ENCODE results near the gene GBA3. TPM values are rescaled to one million over a fixed set of nuclear protein-coding genes. Genes with fewer than 3 reads are reported as not detected.

Gene GBA3
- total and polyA plus RNA-seq, 2 experiments from 2014 or later = not detected

GRCh38 chr4:22689428-22689827 is 3.3 kb upstream of the GBA3 start:
- Histone ChIP-seq H3K36me3 (no peaks in the 10 kb centered on the region), H3K4me3 (no peak overlapping the region)

GRCh38 chr4:22695029-22695428 is 2.3 kb downstream of the GBA3 start:
- Histone ChIP-seq H3K9me3 (ENCODE audit: low read depth) (no peaks in the 10 kb centered on the region), H3K4me1 (ENCODE audit: low read depth) (no peaks in the 10 kb centered on the region), H3K36me3 (no peaks in the 10 kb centered on the region), H3K27ac (no peak overlapping the region), H3K27me3 (no peaks in the 10 kb centered on the region), H3K4me3 (no peak overlapping the region)
- DNase-seq (ENCODE audit: low read depth in 1 of 2, low spot score in 1 of 2) = no peak
- TF ChIP-seq, protein P1, sequence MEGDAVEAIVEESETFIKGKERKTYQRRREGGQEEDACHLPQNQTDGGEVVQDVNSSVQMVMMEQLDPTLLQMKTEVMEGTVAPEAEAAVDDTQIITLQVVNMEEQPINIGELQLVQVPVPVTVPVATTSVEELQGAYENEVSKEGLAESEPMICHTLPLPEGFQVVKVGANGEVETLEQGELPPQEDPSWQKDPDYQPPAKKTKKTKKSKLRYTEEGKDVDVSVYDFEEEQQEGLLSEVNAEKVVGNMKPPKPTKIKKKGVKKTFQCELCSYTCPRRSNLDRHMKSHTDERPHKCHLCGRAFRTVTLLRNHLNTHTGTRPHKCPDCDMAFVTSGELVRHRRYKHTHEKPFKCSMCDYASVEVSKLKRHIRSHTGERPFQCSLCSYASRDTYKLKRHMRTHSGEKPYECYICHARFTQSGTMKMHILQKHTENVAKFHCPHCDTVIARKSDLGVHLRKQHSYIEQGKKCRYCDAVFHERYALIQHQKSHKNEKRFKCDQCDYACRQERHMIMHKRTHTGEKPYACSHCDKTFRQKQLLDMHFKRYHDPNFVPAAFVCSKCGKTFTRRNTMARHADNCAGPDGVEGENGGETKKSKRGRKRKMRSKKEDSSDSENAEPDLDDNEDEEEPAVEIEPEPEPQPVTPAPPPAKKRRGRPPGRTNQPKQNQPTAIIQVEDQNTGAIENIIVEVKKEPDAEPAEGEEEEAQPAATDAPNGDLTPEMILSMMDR (IDR thresholded peaks at IDR 0.05; ENCODE audit: low read depth, low read length) = no peak

More at GRCh38 chr4:22689428-22689827, 3.3 kb upstream of the GBA3 start:
- H3K27me3 ChIP-seq = no peaks in the 10 kb centered on the region
- H3K27ac ChIP-seq = no peak overlapping the region
- TF ChIP-seq, protein P1 (IDR thresholded peaks at IDR 0.05; ENCODE audit: low read depth, low read length) = no peak
- DNase-seq (ENCODE audit: low read depth in 1 of 2, low spot score in 1 of 2) = no peak
- no peaks in the 10 kb centered on the region for H3K9me3 ChIP-seq (ENCODE audit: low read depth)
- no peaks in the 10 kb centered on the region for H3K4me1 ChIP-seq (ENCODE audit: low read depth)

DNA sequence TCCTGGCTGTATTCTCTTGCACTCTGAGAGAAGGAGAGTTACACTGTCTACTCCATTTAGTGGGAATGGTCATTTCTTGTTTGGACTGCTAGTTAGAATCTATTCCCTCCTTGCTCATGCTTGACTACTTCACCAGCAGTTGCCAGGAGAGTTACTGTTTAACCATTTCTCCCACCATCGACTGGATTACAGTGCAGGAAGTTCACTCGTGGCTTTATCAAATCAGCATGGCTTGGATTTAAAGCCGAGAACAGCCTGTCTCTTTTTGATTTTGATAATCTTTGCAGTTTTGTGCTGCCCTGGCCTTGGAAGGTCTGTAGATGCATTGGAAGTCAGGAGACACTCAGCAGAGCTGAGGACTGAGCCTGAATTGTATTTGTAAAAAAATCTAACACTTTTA is 3.2 kb downstream of the GBA3 start:
- H3K36me3 ChIP-seq = no peaks in the 10 kb centered on the region
- TF ChIP-seq, protein P1 (IDR thresholded peaks at IDR 0.05; ENCODE audit: low read depth, low read length) = no peak
- no peak overlapping the region for H3K4me3 ChIP-seq
- no peaks in the 10 kb centered on the region for H3K27me3 ChIP-seq
- no peak overlapping the region for H3K27ac ChIP-seq
- H3K9me3 ChIP-seq (ENCODE audit: low read depth) = no peaks in the 10 kb centered on the region
- no peak for DNase-seq (ENCODE audit: low read depth in 1 of 2, low spot score in 1 of 2)
- no peaks in the 10 kb centered on the region for H3K4me1 ChIP-seq (ENCODE audit: low read depth)

DNA sequence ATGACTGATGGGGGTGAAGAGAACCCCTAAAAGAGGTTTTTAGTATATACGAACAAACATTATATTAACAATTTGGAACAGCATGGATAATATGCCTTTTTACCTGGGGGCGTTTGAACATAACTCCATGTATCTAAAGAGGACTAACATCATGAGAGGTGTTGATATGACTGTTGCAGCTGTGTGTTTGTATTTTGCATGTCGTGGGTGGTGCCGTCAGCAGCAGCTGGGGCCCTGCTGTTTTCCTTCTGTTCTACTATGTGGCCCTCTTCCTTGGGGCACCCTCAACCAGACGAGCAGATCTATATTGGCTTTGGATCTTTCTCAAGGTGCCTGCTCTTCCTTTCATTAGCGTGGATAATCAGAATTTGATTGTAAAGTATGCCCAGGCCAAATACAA is 11.2 kb downstream of the GBA3 start:
- Histone ChIP-seq H3K27me3 (no peaks in the 10 kb centered on the region), H3K9me3 (ENCODE audit: low read depth) (no peaks in the 10 kb centered on the region), H3K27ac (no peak overlapping the region), H3K4me3 (no peak overlapping the region), H3K36me3 (no peaks in the 10 kb centered on the region), H3K4me1 (ENCODE audit: low read depth) (no peaks in the 10 kb centered on the region)
- no peak for DNase-seq (ENCODE audit: low read depth in 1 of 2, low spot score in 1 of 2)
- TF ChIP-seq, protein P1 (IDR thresholded peaks at IDR 0.05; ENCODE audit: low read depth, low read length) = no peak

DNA sequence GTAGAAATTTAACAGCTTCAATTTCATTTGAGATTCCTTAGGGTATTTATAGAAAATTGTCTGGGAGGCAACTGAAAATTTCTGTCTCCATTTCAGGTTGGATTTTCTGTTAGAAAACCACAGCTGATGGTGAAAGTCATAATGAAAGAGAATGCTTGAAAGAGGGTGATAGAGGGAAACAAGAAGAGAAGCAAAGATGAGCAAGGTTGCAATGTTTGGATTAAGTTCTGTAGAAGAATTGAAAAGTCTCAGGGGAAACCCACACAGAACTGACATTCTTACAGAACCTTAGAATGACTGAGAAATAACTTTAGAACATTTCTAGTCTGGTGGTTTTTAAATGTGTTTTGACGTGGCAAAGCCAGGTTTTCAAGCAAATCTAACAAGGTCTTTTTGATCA is 14.7 kb downstream of the GBA3 start:
- Histone ChIP-seq H3K36me3 (no peaks in the 10 kb centered on the region), H3K4me1 (ENCODE audit: low read depth) (no peaks in the 10 kb centered on the region), H3K4me3 (no peak overlapping the region), H3K27me3 (no peaks in the 10 kb centered on the region), H3K27ac (no peak overlapping the region), H3K9me3 (ENCODE audit: low read depth) (no peaks in the 10 kb centered on the region)
- TF ChIP-seq, protein P1 (IDR thresholded peaks at IDR 0.05; ENCODE audit: low read depth, low read length) = no peak
- DNase-seq (ENCODE audit: low read depth in 1 of 2, low spot score in 1 of 2) = no peak

GRCh38 chr4:22708961-22709360 is 16.2 kb downstream of the GBA3 start:
- TF ChIP-seq, protein P1 (IDR thresholded peaks at IDR 0.05; ENCODE audit: low read depth, low read length) = no peak
- H3K4me1 ChIP-seq (ENCODE audit: low read depth) = no peaks in the 10 kb centered on the region
- DNase-seq (ENCODE audit: low read depth in 1 of 2, low spot score in 1 of 2) = no peak

More at GRCh38 chr4:22708961-22709360, 16.2 kb downstream of the GBA3 start:
- H3K27ac ChIP-seq = no peak overlapping the region
- no peak overlapping the region for H3K4me3 ChIP-seq
- H3K36me3 ChIP-seq = no peaks in the 10 kb centered on the region
- no peaks in the 10 kb centered on the region for H3K9me3 ChIP-seq (ENCODE audit: low read depth)
- H3K27me3 ChIP-seq = no peaks in the 10 kb centered on the region

Measured in cardiac muscle cell (in vitro differentiated cells and primary cell).